ENCODE results near the gene PRICKLE1.

DNA sequence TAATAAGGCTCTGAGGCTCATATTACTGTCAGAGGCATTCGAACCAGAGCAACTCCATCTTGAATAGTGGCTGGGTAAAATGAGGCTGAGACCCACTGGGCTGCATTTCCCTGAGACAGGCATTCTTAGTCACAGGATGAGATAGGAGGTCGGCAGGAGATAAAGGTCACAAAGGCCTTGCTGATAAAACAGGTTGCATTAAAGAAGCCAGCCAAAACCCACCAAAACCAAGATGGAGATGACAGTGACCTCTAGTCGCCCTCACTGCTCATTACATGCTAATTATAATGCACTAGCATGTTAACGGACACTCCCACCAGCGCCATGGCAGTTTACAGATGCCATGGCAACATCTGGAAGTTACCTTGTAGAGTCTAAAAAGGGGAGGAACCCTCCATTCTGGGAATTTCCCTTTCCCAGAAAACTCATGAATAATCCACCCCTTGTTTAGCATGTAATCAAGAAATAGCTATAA, 18.1 kb upstream of the PRICKLE1 start:
- TF ChIP-seq CTCF (IDR thresholded peaks at IDR 0.05; ENCODE audit: poor library complexity, severe bottlenecking) (no peak), SMC3 (conservative IDR thresholded peaks at IDR 0.05; ENCODE audit: poor library complexity) (no peak)
